Measurements from ENCODE around the gene ZNF516.

Gene ZNF516

DNA sequence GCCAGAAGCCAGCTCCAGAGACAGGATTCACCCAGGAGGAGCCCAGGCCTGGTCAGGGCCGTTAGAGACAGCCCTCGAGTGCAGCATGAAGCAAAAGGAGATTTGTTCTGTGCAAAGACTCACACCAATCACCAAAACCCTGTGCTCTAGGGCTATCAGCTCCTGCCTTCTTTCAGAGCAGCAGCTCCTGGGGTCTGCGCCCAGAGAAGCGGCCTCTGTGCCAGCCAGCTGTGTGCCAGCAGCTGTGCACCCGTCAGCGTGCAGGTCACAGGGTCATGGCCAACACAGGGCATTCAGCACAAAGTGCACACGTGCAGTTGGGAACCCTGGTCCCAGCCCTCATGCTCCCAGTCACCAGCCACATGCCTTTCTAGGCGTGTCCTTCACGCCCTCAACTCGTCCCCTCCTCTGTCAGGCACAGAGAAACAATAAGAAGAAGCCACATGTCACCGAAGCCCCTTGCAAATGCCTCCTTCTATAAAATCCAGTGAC lies 49.3 kb downstream of the ZNF516 start:
- Histone ChIP-seq H3K36me3 (ENCODE audit: control insufficient read depth, insufficient read depth, low read length) (no peaks in the 10 kb centered on the region), H3K27me3 (ENCODE audit: control insufficient read depth, insufficient read depth, low read length) (no peaks in the 10 kb centered on the region), H3K27ac (no peak overlapping the region), H3K4me2 (ENCODE audit: low read length) (no peak overlapping the region), H3K4me1 (no peaks in the 10 kb centered on the region), H3K4me3 (ENCODE audit: low read depth, low read length) (no peak overlapping the region), H3K79me2 (peaks cover 31% of the 10 kb centered on the region), H3K9ac (no peak overlapping the region), H3K9me3 (ENCODE audit: control insufficient read depth, low read length) (no peaks in the 10 kb centered on the region), H2AFZ (no peak overlapping the region)
- TF ChIP-seq, protein P1, sequence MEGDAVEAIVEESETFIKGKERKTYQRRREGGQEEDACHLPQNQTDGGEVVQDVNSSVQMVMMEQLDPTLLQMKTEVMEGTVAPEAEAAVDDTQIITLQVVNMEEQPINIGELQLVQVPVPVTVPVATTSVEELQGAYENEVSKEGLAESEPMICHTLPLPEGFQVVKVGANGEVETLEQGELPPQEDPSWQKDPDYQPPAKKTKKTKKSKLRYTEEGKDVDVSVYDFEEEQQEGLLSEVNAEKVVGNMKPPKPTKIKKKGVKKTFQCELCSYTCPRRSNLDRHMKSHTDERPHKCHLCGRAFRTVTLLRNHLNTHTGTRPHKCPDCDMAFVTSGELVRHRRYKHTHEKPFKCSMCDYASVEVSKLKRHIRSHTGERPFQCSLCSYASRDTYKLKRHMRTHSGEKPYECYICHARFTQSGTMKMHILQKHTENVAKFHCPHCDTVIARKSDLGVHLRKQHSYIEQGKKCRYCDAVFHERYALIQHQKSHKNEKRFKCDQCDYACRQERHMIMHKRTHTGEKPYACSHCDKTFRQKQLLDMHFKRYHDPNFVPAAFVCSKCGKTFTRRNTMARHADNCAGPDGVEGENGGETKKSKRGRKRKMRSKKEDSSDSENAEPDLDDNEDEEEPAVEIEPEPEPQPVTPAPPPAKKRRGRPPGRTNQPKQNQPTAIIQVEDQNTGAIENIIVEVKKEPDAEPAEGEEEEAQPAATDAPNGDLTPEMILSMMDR (IDR thresholded peaks at IDR 0.05), result no peak

DNA sequence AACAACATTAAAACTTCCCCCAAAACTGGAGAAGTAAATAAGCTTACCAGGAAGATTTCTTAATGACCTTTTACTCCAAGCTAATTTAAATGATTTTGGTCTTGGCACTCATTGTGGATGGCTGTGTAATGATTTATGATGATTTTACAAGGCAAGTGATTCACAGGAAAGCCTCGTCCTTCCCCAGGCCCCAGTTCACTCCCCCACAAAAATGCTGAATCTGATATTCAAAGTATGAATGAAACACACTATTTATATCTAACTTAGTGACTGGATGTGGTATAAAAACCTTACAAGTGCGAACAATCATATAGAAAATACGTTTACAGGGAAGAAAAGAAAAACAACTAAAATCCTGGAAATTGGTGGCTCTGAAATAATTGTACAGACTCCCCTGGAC lies 49.8 kb downstream of the ZNF516 start:
- no peaks in the 10 kb centered on the region for H3K36me3 ChIP-seq (ENCODE audit: control insufficient read depth, insufficient read depth, low read length)
- no peak overlapping the region for H3K4me2 ChIP-seq (ENCODE audit: low read length)
- TF ChIP-seq, protein P1 (IDR thresholded peaks at IDR 0.05), result no peak
- H3K9me3 ChIP-seq (ENCODE audit: control insufficient read depth, low read length), result no peaks in the 10 kb centered on the region
- H3K27me3 ChIP-seq (ENCODE audit: control insufficient read depth, insufficient read depth, low read length), result no peaks in the 10 kb centered on the region
- H3K4me3 ChIP-seq (ENCODE audit: low read depth, low read length), result no peak overlapping the region
- no peak overlapping the region for H2AFZ ChIP-seq
- H3K27ac ChIP-seq, result no peak overlapping the region
- H3K9ac ChIP-seq, result no peak overlapping the region
- H3K79me2 ChIP-seq, result peaks cover 34% of the 10 kb centered on the region
- no peaks in the 10 kb centered on the region for H3K4me1 ChIP-seq

DNA sequence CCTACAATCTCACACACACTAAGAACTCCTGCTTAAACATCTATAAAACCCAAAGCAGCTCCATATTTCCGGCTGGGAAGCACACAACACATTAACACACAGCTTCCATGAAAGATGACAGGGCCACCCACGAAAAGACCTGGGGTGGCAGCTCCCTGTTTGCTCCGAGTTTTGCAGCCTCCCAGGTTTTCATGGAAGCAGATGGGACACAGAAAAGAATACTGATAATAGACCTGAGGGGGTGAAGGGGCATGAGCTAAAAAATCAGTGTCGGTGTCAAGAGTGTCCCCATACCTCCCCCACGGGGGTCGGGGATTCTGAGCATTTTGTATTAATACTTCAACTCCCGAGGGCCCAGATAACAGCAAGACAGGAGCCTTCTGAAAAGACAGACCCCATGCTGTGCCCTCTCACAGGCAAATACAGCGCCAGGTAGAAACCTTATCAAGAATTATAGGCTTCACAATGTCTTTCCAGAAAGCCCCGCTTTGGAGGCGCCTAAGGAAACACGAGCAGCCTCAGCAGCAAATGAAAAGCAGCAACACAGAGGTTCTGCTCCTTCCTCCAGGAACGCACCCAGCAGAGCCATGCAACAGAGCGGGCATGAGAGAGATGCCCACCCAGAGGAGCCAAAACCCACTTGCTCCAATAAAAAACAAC lies 50.5 kb downstream of the ZNF516 start:
- Histone ChIP-seq H3K4me3 (ENCODE audit: low read depth, low read length) (no peak overlapping the region), H3K36me3 (ENCODE audit: control insufficient read depth, insufficient read depth, low read length) (no peaks in the 10 kb centered on the region), H3K4me1 (no peaks in the 10 kb centered on the region), H3K9me3 (ENCODE audit: control insufficient read depth, low read length) (no peaks in the 10 kb centered on the region), H3K27ac (no peak overlapping the region), H3K27me3 (ENCODE audit: control insufficient read depth, insufficient read depth, low read length) (no peaks in the 10 kb centered on the region), H2AFZ (no peak overlapping the region), H3K79me2 (peaks cover 34% of the 10 kb centered on the region), H3K4me2 (ENCODE audit: low read length) (no peak overlapping the region), H3K9ac (no peak overlapping the region)
- TF ChIP-seq, protein P1 (IDR thresholded peaks at IDR 0.05), result no peak

DNA sequence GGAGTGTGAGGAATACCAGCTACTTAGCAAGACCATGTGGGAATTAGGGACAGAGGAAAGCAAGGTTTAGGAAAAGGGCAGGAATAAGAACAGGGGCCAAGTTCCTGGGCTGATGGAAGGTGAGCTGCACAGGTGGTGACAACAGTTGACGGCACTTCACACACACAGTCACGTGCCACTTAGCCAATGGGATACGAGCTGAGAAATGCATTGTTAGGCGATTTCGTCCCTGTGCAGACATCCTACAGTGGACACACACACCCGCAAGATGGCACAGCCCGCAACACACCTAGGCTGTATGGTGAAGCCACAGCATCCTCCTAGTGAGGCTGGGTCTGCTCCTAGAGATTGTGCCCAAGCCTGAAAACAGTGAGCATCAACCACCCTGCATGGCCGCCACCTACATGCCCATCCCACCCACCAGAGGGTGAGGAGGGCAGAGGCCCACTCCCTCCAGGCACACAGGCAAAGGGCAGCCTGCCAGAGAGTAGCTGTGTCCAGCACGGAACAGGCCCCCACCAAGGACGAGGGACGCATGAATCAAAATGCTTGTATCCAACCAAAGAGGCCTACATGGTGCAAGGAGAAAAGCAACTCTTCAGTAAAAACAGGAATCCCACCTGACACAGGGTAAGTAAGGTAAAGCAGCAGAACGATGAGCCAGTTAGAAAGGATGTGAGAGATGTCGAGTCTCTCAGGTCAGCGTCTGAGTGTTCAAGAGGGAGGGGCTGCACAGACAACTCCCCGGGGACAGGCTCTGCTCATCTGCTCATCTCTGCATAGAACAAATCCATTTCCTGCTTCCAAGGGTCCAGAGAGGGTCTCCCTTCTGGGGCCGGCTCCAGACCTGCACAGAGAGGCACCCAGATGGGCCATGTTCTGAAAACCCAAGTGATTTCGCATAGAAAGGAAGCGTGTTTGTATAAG lies 51.3 kb downstream of the ZNF516 start:
- Histone ChIP-seq H3K79me2 (peaks cover 30% of the 10 kb centered on the region), H3K9me3 (ENCODE audit: control insufficient read depth, low read length) (no peaks in the 10 kb centered on the region), H3K27me3 (ENCODE audit: control insufficient read depth, insufficient read depth, low read length) (no peaks in the 10 kb centered on the region), H3K4me2 (ENCODE audit: low read length) (no peak overlapping the region), H2AFZ (no peak overlapping the region), H3K4me3 (ENCODE audit: low read depth, low read length) (no peak overlapping the region), H3K9ac (no peak overlapping the region), H3K4me1 (no peaks in the 10 kb centered on the region), H3K27ac (no peak overlapping the region), H3K36me3 (ENCODE audit: control insufficient read depth, insufficient read depth, low read length) (no peaks in the 10 kb centered on the region)
- TF ChIP-seq, protein P1 (IDR thresholded peaks at IDR 0.05), result no peak
